HG02610 (cell line): ENCODE results near the gene GDPD4.
"Not testable (repeated sequence)": the region's sequence is repeated elsewhere in the genome, so short reads cannot be mapped to it uniquely, and the experiment has no call there.

Source experiments
- ATAC-seq: cut with Tn5 transposase; IDR thresholded peaks from one replicate; pipeline ENCODE4 v1.9.1; 2021; ENCODE audit warnings: mild to moderate bottlenecking, moderate library complexity; ENCODE audit not compliant: unreplicated experiment

Gene GDPD4

GRCh38 chr11:77300028-77300427 is 1.5 kb downstream of the GDPD4 start:
- ATAC-seq: not testable (repeated sequence)

- no peak for ATAC-seq
These were observed 1.9 kb downstream of the GDPD4 start for GRCh38 chr11:77299528-77299993.

GRCh38 chr11:77294040-77294439 is 7.4 kb downstream of the GDPD4 start:
- ATAC-seq: no peak

GRCh38 chr11:77289737-77290136 is 11.7 kb downstream of the GDPD4 start:
- ATAC-seq: no peak

GRCh38 chr11:77287615-77288273 is 13.7 kb downstream of the GDPD4 start:
- no peak for ATAC-seq

GRCh38 chr11:77287136-77287535 is 14.3 kb downstream of the GDPD4 start:
- ATAC-seq: no peak

GRCh38 chr11:77284476-77285468 is 16.7 kb downstream of the GDPD4 start:
- no peak for ATAC-seq

- no peak for ATAC-seq
These were observed 18.4 kb downstream of the GDPD4 start for GRCh38 chr11:77283101-77283500.

GRCh38 chr11:77278595-77279506 is 22.6 kb downstream of the GDPD4 start:
- no peak for ATAC-seq

GRCh38 chr11:77276271-77276670 is 25.2 kb downstream of the GDPD4 start:
- no peak for ATAC-seq

- no peak for ATAC-seq
These were observed 30.6 kb downstream of the GDPD4 start for GRCh38 chr11:77270921-77271320.

- ATAC-seq: no peak
These were observed 31.9 kb downstream of the GDPD4 start for GRCh38 chr11:77269484-77270123.

GRCh38 chr11:77267962-77268361 is 33.5 kb downstream of the GDPD4 start:
- no peak for ATAC-seq

GRCh38 chr11:77266766-77267165 is 34.7 kb downstream of the GDPD4 start:
- no peak for ATAC-seq

GRCh38 chr11:77262803-77263202 is 38.7 kb downstream of the GDPD4 start:
- ATAC-seq: no peak

- ATAC-seq: no peak
These were observed 41.8 kb downstream of the GDPD4 start for GRCh38 chr11:77259641-77260040.

- no peak for ATAC-seq
These were observed 47.8 kb downstream of the GDPD4 start for GRCh38 chr11:77253690-77254089.

- no peak for ATAC-seq
These were observed 48.8 kb downstream of the GDPD4 start for GRCh38 chr11:77252555-77253270.

- ATAC-seq: no peak
These were observed 50.4 kb downstream of the GDPD4 start for GRCh38 chr11:77250881-77251640.
